NOMO-1 treated with DMSO at 0.1 percent for 48 hours (cell line): Measurements from ENCODE around the gene ENG.

Experiments used
- DNase-seq: peaks from one replicate; lab custom pipeline; 2025; ENCODE audit not compliant: unreplicated experiment; lab: John Stamatoyannopoulos, UW

The ENG gene

GRCh38 chr9:127778280-127779135 lies 76.0 kb downstream of the ENG start, which contains the start of gene SH2D3C:
TSS of gene SH2D3C (minus strand) at chr9:127778666. CDS start at chr9:127778627, 39 bp downstream.
- peak; percentile 79 for DNase-seq

DNA sequence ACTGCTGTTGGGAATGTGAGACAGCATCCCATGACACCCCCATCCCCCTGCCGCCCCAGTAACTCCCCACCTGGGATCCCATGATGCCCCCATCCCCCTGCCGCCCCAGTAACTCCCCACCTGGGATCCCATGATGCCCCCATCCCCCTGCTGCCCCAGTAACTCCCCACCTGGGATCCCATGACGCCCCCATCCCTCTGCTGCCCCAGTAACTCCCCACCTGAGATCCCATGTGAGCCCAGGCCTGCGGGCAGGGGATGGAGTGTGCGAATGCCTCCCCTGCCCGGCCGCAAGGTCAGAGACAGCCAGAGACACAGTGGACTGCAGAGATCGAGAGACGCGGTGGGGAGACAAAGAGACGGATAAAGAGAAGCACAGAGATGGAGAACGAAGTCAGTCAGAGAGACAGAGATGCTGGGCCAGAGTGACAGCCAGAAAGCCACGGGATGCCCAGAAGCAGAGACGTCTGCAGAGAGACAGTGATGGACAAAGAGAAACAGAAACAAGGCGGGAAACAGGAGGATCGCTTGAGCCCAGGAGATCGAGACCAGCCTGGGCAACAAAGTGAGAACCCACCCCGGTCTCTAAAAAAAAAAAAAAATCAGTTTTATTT lies 77.0 kb downstream of the ENG start:
- no peak for DNase-seq

DNA sequence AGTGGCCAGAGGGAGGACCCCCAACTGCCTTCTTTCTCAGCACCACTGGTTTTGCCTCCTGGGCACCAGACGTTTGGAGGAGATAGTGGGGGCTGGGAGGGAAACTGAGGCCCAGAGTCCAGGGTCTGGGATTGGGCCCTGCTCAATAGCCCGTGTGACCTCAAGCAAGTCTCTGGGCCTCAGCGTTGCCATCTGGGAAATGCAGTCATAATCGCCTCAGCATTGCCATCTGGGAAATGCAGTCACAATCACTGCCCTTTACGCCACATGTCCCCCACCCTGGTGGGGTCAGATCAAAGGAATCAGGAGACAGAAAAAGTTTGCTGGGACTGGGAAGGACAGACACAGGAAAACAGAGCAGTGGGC lies 77.6 kb downstream of the ENG start:
- DNase-seq = no peak

GRCh38 chr9:127776195-127776923 lies 78.1 kb downstream of the ENG start:
- DNase-seq = peak; percentile 82

- DNase-seq = no peak
Observed at GRCh38 chr9:127773981-127774380, 80.5 kb downstream of the ENG start.

GRCh38 chr9:127773272-127773671 lies 81.2 kb downstream of the ENG start:
- DNase-seq = no peak

GRCh38 chr9:127772603-127773002 lies 81.9 kb downstream of the ENG start:
- no peak for DNase-seq

- no peak for DNase-seq
Observed at GRCh38 chr9:127771570-127772189, 82.8 kb downstream of the ENG start.

GRCh38 chr9:127770905-127771569 lies 83.4 kb downstream of the ENG start:
- DNase-seq = peak; percentile 99

GRCh38 chr9:127770583-127770904 lies 83.9 kb downstream of the ENG start:
- DNase-seq = no peak

DNA sequence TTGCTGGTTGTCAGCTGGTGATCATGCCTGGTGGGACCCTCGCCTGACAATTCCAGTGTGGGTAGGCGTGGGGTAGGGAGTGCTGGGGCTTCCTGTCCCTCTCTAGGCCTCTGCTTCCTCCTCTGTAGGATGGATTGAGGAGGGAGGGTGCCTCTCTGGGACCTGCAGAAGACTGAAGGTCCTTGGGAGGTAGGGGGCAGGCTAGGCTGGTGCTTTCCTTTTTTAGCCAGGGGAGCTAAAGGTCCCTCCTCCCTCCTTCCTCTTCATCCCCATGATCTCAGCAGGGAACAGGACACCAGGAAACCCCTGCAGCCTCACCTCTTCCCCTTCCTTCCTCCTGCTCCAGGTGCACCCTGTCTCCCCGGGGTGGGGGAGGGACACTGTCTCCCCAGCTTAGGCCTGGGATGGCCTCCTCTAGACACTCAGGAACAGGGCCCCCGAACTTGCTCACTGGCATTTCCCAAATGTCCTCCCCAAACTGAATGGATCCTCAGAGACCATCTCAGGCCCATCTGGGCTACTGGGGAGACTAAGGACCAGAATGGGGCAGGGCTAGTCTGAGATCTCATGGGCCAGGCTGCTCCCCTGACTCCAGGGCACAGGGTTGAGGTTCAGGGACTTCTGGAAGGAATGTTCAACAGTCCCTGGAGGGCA lies 84.4 kb downstream of the ENG start:
- no peak for DNase-seq

- no peak for DNase-seq
Observed at GRCh38 chr9:127769101-127769500, 85.4 kb downstream of the ENG start.

DNA sequence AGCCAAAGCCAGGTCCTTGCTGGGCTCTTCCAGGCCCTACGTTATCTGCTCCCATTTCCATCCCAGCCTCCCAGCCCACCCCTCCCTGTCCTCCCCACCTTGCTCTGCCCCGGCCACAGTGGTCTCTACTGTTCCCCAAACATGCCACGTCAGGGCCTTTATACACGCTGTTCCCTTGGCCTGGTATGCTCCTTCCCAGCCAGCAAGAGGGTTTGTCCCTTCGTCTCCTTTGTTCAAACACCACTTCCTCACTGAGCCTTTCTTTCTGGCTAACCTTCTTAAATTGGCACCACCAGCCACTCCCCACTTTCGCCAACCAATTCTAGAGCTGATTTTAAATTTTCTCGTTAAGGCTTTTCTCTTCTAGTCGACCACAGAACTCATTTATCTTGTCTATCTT lies 85.8 kb downstream of the ENG start:
- DNase-seq = no peak

DNA sequence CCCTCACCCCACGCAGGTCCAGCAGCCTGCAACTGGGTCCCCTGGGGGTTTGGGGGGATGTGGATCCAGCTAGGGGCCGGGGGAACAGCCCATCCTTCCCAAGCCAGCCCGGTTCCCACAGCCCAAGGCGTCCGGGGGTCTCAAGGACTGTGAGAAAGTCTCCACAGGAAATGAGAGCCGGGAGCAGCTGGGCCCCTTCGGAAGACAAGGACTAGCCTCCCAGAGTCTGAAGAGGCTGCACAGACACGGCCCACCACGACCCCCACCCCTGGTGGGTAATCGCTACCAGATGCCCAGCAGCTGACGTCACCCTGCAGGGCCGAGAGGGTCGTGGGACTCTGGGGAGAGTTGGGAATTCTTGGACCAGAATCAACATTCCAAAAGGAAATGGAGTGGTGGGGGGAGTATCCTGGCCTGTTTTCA lies 86.5 kb downstream of the ENG start:
- DNase-seq = no peak

DNA sequence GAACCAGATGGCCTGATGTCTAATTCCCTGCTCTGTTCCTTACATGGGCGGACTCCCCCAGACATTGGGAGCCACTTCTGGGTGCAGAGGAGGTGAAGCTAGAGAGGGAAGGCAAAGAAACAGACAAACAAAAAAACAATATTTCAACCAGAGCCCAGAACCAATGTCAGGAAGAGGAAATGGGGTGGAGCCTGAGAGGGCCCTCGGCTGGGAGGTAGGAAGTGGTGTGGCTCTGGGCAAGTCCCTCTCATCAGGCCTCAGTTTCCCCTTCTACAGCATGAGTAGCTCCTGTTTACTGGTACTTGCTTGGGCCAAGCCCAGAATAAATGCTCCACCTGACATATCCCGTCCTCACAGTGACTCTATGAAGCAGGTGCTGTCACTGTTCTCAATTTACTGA lies 87.0 kb downstream of the ENG start:
- DNase-seq = no peak

DNA sequence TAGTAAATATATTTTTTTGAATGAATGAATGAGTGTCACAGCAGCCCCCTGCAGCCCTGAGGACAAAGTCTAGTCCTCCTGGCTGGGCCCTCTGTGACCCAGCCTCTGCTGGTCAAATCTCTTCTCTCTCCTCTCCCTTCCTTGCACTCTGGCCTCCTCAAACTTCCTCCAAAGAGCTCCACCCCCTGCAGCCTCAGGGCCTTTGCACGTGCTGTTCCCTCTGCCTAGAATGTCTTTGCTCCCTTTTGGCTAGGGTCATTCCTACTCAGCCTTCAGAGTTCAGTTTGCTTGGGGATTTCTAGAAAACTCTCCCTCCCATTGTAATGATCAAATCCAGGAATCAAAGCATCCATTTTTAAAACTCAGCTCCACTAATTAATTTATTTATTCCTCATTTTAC lies 89.0 kb downstream of the ENG start:
- no peak for DNase-seq
